ENCODE measurements around the gene SPTBN1.

- TF ChIP-seq POLR2AphosphoS5 (IDR thresholded peaks at IDR 0.05; ENCODE audit: borderline replicate concordance, low read depth, low read length) (no peak), EZH2 (IDR thresholded peaks at IDR 0.05) (no peak), FOXP2 (optimal IDR thresholded peaks at IDR 0.05; ENCODE audit: control extremely low read depth, extremely low read length, insufficient read depth) (no peak)
Observed at GRCh38 chr2:54683596-54683995, 227.5 kb downstream of the SPTBN1 start.
